ENCODE measurements around the gene LTBP3. TPM values are rescaled to one million over a fixed set of nuclear protein-coding genes. Genes with fewer than 3 reads are reported as not detected.

The LTBP3 gene
- total and polyA plus RNA-seq, 9 of the 15 experiments (the other 6 are each of a cell fraction or from before 2014, with no cell fraction given): 0.06 to 20.5 (median 4.8) TPM

DNA sequence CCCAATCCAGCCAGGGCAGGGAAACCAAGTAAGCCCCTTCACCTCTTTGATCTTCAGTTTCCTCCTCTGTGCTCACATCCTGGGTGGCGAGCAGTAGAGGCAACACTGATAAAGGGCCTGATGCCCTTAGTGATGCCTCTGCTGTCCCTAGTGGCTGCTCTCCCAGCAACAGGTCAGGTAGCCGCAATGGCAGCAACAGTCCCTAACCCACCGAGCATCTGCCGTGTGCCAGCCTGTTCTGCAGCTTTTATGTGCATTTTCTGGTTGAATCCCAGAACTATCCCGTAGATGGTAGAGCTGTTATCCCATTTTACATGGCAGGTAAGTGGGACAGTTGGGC, 28.0 kb downstream of the LTBP3 start (continued):
- TF ChIP-seq, protein P1, sequence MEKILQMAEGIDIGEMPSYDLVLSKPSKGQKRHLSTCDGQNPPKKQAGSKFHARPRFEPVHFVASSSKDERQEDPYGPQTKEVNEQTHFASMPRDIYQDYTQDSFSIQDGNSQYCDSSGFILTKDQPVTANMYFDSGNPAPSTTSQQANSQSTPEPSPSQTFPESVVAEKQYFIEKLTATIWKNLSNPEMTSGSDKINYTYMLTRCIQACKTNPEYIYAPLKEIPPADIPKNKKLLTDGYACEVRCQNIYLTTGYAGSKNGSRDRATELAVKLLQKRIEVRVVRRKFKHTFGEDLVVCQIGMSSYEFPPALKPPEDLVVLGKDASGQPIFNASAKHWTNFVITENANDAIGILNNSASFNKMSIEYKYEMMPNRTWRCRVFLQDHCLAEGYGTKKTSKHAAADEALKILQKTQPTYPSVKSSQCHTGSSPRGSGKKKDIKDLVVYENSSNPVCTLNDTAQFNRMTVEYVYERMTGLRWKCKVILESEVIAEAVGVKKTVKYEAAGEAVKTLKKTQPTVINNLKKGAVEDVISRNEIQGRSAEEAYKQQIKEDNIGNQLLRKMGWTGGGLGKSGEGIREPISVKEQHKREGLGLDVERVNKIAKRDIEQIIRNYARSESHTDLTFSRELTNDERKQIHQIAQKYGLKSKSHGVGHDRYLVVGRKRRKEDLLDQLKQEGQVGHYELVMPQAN (IDR thresholded peaks at IDR 0.05; ENCODE audit: borderline replicate concordance): no peak
- TF ChIP-seq LARP7 (IDR thresholded peaks at IDR 0.05) (no peak), NR2C2 (CRISPR knock-in tag; IDR thresholded peaks at IDR 0.05) (no peak), NR2C2 (tag; IDR thresholded peaks at IDR 0.05) (no peak), ZFPM2 (CRISPR knock-in tag; IDR thresholded peaks at IDR 0.05) (no peak), ZNF212 (CRISPR knock-in tag; IDR thresholded peaks at IDR 0.05) (no peak), ZNF583 (CRISPR knock-in tag; IDR thresholded peaks at IDR 0.05) (no peak), WHSC1 (IDR thresholded peaks at IDR 0.05; ENCODE audit: low read length) (no peak), ZNF75A (CRISPR knock-in tag; IDR thresholded peaks at IDR 0.05) (no peak)
- TF ChIP-seq, protein P2, sequence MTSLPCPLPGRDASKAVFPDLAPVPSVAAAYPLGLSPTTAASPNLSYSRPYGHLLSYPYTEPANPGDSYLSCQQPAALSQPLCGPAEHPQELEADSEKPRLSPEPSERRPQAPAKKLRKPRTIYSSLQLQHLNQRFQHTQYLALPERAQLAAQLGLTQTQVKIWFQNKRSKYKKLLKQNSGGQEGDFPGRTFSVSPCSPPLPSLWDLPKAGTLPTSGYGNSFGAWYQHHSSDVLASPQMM (CRISPR knock-in tag; IDR thresholded peaks at IDR 0.05): no peak
